ENCODE measurements around the gene PPP2R5D. TPM values are rescaled to one million over a fixed set of nuclear protein-coding genes. Genes with fewer than 3 reads are reported as not detected.

PPP2R5D gene
- total RNA-seq, 4 donors from 2014 or later = 28.7 to 43.8 (median 36.4) TPM

DNA sequence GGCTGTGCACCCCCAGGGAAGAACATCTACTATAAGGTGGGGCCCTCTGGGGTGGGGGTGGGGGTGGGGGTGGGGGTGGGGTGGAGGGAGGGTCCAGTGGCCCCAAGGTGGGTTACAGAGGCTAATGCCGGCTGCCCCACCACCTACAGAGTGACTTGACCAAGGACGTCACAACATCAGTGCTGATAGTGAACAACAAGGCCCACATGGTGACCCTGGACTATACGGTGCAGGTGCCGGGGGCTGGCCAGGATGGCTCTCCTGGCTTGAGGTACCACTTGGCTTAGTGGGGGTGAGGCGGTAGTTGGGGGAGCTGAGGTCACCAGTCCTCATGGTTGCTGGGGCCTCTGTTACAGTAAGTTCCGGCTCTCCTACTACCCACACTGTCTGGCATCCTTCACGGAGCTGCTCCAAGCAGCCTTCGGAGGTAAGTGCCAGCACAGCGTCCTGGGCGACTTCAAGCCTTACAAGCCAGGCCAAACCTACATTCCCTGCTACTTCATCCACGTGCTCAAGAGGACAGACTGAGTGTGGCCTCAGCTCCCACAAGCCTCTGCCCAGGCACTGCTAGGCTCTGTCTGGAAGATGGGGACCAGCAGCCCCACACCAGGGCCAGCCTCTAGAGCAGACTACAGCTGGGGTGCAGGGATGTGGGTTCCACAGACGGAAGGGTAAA is 21.1 kb upstream of the PPP2R5D start:
- intact Hi-C loops (cut with DNase I; ENCODE audit: low total_unique reads) = no loop called here
- Histone ChIP-seq H3K27ac (no peak overlapping the region), H3K36me3 (no peaks in the 10 kb centered on the region)

DNA sequence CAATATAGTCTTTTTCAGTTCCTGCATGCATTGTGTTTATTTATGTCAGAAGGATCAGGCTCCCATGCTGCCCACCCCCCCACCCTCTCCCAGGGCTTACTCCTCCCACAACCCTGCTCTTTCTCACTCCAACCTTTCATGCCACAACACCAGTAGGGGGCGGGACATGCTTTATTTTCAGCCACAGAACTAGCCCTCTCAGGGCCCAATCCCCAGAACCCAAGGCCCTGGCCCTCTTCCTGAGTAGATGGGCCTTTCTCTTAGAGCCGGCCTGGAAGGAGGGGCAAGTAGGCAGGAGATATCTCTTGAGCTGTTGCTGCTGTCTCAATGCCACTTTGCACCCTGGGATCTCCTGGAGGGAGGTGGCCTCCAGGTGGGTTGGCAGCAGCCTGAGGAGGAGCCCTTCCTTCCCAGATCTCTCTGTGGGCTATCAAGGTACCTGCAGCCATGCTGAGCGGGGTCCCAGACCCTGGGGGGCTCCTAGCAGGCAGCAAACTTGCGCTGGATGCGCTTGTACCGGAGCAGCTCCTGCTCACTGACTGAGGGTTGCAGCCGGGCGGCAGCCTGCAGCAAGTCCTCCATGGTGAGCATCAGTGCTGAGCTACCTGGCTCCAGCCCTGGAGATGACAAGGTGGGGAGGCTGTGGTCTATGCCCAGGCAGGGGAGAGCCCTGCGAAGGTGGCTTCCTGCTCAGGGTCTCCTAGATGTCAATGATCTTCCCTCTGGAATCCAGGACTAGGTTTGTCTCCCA is 20.3 kb upstream of the PPP2R5D start:
- no peak overlapping the region for H3K27ac ChIP-seq
- H3K27me3 ChIP-seq = no peaks in the 10 kb centered on the region
- peaks cover 0 to 6% of the 10 kb centered on the region in 2 donors for H3K4me1 ChIP-seq
- no peak for DNase-seq
- intact Hi-C loops (cut with DNase I; ENCODE audit: low total_unique reads) = no loop called here
- H3K4me3 ChIP-seq = no peak overlapping the region
- TF ChIP-seq, protein P1, sequence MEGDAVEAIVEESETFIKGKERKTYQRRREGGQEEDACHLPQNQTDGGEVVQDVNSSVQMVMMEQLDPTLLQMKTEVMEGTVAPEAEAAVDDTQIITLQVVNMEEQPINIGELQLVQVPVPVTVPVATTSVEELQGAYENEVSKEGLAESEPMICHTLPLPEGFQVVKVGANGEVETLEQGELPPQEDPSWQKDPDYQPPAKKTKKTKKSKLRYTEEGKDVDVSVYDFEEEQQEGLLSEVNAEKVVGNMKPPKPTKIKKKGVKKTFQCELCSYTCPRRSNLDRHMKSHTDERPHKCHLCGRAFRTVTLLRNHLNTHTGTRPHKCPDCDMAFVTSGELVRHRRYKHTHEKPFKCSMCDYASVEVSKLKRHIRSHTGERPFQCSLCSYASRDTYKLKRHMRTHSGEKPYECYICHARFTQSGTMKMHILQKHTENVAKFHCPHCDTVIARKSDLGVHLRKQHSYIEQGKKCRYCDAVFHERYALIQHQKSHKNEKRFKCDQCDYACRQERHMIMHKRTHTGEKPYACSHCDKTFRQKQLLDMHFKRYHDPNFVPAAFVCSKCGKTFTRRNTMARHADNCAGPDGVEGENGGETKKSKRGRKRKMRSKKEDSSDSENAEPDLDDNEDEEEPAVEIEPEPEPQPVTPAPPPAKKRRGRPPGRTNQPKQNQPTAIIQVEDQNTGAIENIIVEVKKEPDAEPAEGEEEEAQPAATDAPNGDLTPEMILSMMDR (IDR thresholded peaks at IDR 0.05) = no peak
- no peak for TF ChIP-seq POLR2A (IDR thresholded peaks at IDR 0.05)
- H3K9me3 ChIP-seq = no peaks in the 10 kb centered on the region
- H3K36me3 ChIP-seq = no peaks in the 10 kb centered on the region

More for the DNA sequence above, 21.1 kb upstream of the PPP2R5D start:
- TF ChIP-seq POLR2A (IDR thresholded peaks at IDR 0.05) = no peak
- TF ChIP-seq, protein P1 (IDR thresholded peaks at IDR 0.05) = no peak
- Histone ChIP-seq H3K27me3 (no peaks in the 10 kb centered on the region), H3K9me3 (no peaks in the 10 kb centered on the region), H3K4me1 (peaks cover 0 to 6% of the 10 kb centered on the region in 2 donors), H3K4me3 (no peak overlapping the region)
- no peak for DNase-seq

DNA sequence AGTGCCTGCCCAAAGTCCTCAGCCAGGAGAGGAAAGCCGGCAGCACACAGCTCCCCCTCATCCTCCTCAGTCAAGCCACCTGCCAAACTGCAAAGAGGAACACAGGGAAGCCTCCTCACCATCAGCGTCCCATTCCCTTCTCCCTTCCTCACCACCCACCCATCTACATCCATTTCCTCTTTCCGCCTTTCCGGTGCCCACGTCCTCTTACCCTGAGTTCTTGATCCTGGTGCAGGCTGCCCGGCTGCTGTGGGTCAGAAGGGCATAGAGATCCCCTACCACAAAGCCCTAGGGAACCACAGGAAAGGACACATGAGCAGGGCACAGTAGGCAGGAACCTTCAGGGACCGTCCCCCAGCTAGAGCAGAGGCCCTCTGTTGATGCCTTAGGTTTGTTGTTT is 17.8 kb upstream of the PPP2R5D start:
- TF ChIP-seq, protein P1 (IDR thresholded peaks at IDR 0.05) = no peak
- TF ChIP-seq POLR2A (IDR thresholded peaks at IDR 0.05) = no peak
- DNase-seq = no peak
- Histone ChIP-seq H3K27me3 (no peaks in the 10 kb centered on the region), H3K9me3 (no peaks in the 10 kb centered on the region), H3K4me3 (no peak overlapping the region), H3K36me3 (no peaks in the 10 kb centered on the region), H3K4me1 (no peaks in the 10 kb centered on the region), H3K27ac (no peak overlapping the region)
- intact Hi-C loops (cut with DNase I; ENCODE audit: low total_unique reads) = no loop called here

DNA sequence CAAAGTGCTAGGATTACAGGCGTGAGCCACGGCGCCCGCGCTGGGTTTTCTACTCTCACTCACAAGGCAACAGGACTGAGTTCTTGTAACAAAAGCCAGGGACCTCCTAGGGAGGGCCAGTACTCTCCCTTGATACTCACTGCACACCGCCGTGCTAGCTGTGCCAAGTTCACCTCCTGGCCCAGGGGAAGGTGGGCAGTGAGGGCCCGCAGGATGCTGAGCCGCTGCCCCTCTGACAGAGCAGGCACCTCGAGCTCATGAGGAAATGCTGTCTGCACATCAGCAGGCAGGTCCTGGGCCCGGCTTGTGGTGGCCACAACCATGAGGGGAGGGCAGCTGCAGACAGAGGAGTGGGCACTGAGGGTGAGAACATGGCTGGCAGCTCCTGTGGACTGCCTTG is 17.1 kb upstream of the PPP2R5D start:
- Histone ChIP-seq H3K27me3 (no peaks in the 10 kb centered on the region), H3K9me3 (no peaks in the 10 kb centered on the region), H3K4me3 (no peak overlapping the region), H3K4me1 (no peaks in the 10 kb centered on the region), H3K36me3 (no peaks in the 10 kb centered on the region), H3K27ac (no peak overlapping the region)
- intact Hi-C loops (cut with DNase I; ENCODE audit: low total_unique reads) = no loop called here
- no peak for DNase-seq
- TF ChIP-seq POLR2A (IDR thresholded peaks at IDR 0.05) = no peak
- TF ChIP-seq, protein P1 (IDR thresholded peaks at IDR 0.05) = no peak

DNA sequence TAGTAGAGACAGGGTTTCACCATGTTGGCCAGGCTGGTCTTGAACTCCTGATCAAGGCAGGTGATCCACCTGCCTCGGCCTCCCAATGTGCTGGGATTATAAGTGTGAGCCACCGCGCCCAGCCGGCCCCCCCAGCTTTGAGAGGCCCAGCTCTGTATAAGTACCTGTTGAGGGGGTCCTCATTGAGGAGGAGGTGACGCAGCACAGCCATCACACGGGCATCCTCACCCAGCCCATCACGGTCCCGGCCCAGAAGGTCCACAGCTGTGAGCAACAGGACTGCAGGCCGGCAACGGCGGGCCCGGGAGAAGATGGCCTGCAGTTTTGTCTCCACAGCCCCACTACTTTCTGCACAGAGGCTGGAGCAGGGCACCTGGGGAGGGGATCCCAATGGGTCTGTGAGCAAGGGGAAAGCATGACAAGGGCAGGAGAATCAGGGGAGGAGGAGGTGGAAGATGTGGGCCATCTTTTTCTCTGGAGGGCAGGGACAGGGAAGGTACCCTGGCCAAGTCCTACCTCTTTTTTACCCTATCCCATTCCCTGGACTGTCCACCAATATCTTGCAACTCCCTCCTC is 16.2 kb upstream of the PPP2R5D start:
- Histone ChIP-seq H3K9me3 (no peaks in the 10 kb centered on the region), H3K4me1 (no peaks in the 10 kb centered on the region), H3K36me3 (no peaks in the 10 kb centered on the region), H3K27me3 (no peaks in the 10 kb centered on the region), H3K27ac (no peak overlapping the region), H3K4me3 (no peak overlapping the region)
- intact Hi-C loops (cut with DNase I; ENCODE audit: low total_unique reads) = no loop called here
- no peak for DNase-seq
- no peak for TF ChIP-seq POLR2A (IDR thresholded peaks at IDR 0.05)

Data from uterus (tissue), 4 donors.